NAMALWA (cell line): Measurements from ENCODE around the gene PRCC.

ENCODE experiments used
- DNase-seq: peaks from one replicate; pipeline ENCODE4 v3.0.0-alpha.2; 2015; ENCODE audit warnings: low spot score

Gene PRCC

DNA sequence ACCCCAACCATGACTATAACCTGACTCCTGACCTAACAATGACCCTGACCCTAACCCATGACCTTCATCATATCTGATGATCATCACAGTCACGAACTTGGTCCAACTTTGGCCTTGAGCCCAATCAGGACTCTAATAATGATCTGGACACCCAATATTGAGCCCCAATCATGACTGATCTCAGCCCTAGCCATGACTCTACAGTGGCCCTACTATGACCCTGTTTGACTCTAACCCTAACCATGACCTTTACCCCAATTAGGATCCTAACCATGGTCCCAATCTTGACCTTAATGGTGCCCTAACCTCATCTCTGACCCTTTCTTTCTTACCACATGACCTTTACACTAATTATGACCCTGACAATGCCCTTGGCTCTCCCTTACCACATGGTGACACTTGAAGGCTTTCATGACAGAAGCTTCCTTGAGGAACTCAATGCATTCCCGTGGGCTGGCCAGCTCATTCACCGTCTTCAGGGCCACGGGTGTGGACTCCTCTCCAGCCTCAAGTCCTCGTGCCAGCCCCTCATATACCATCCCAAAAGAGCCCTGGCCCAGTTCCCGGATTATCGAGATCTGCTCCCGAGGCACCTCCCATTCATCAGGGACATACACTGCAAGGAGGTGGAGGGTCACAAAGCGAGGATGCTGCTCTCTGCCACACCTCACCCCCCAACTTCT is 75.4 kb downstream of the PRCC start:
- no peak for DNase-seq

DNA sequence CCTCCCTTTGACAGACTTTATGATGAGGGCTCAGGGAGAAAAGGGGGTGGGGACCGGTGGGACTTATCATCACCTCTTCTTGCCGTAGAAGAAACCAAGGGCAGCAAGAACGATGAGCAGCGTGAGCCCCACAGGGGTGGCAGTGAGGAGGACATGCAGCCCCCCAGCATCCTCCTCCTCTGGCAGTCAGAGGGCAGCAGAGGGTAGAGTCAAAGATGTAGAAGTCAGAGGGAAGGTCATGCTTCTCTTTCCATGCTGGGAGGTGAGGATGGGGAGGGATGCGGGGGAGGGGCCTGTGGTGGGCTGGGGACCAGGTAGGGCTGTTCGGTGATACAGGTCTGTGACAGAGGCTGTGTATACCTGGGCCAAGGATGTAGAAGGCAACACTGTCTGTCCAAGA is 76.8 kb downstream of the PRCC start:
- DNase-seq, result no peak

DNA sequence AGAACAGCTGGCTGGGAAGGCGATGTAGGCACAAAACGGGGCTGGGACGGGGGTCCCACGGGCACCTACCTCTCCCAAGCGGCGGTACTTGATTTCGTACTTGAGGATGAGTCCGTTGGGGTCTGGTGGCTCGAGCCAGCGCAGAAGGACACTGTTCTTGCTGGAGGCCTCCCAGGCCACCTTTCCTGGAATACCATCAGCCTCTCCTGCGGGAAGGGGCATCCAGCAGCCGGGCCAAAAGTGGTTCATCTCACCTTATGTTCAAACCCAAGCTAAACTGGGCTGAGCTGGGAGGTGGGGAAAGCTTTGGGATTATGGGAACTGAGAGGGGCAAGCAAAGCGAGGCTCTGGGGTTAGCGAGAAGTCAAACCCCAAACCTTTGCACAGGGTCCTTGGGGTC is 77.3 kb downstream of the PRCC start:
- no peak for DNase-seq

DNA sequence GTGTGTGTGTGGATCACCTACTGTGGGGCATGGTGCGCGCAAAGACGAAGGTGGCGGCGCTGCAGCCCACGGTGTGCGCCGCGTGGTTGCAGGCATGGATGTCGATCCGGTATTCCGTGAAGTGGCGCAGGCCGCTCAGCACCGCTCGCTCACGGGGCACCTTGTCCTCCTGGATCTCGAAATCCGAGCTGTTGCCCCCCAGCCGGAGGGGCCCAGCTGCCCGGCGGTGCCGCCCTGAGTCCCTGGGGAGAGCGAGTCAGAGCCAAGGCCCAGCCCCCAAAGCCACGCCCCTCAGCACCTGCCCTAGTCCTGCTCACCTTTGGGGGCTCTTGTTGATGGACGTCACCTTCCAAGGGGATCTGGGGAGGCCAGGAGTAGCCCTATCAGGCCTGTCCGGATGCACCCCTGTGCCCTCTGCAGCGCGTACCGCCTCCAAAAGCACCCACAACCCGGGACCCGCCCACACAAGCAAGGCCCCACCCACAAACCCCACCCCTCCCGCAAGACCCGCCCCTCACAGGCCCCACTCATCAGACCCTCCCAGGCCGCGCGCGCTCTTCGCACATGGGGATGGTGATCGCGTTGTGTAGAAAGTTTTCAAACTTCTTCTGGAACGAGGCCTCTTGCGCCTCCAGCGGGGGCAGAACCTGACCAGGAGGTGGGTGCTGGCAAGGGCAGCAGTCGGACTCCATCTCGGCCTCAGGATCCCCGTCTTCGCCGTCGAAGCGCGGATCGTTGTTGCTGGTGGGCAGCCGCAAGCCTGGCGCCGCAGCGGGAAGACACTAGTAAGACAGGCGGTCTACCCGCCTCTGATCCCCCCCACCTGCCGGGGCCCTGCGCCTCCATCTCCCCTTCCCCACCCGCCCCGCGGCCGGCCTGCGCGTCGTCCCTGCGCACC is 78.0 kb downstream of the PRCC start:
- peak; percentile 46 for DNase-seq

GRCh38 chr1:156845953-156846545 is 78.7 kb downstream of the PRCC start:
- DNase-seq, result no peak

DNA sequence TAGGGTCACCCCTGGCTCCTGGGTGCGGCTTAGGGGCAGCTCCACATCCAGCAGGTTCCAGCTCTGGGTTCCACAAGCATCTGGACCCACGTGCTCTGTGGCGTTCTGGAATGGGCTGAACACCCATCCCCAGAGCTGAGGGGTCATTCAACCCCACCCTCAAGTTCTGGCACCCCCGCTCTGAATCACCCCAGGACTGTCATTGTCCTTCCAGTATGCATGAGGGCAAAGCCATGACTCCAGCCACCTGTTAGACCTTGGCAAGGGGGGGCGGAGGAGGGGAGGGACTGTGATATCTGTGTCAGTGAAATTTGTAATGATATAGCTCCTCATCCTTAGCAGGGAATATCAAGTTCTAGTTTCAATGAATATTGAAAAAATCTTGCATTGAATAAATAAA is 79.3 kb downstream of the PRCC start:
- no peak for DNase-seq

DNA sequence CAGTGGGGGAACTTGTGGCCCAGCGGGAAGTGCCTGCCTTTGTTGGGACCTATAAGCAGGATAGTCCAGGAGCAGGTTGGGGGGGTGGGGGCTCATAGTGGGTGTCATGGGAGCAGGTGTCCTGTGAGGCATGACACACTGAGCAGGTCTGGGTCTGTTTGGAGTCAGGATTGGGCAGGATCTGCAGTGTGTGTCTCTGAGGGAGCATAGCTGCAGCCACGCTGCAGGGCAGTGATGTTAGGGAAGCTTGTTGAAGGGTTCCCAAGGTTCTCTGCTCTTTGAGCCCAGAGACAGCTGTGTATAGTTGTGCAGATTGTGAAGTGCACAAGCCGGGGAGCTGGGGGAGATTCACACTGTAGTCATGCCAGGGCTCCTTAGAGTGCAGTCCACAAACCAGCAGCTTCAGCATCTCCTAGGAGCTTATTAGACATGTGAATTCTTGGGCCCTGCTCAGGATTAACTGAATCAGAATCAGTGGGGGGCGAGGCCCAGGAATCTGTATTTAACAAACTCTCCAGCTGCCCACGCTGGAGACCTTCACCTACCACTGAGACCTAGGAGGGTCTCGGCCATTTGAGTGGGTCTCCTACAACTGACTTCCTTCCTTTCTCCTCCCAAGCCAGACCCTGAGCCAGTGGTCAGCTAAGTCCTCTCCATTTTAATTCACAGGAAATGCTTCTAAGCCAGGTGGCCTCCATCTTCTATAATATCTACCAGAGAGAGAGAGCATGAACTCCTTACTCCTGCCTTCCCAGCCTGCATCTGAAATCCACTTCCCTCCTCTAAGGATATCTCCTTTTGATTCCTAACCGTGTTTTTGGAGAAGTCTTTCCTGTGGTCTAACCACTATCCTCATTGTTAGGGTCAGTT is 80.5 kb downstream of the PRCC start:
- no peak for DNase-seq

- no peak for DNase-seq
These were observed 81.3 kb downstream of the PRCC start for GRCh38 chr1:156848461-156849150.

DNA sequence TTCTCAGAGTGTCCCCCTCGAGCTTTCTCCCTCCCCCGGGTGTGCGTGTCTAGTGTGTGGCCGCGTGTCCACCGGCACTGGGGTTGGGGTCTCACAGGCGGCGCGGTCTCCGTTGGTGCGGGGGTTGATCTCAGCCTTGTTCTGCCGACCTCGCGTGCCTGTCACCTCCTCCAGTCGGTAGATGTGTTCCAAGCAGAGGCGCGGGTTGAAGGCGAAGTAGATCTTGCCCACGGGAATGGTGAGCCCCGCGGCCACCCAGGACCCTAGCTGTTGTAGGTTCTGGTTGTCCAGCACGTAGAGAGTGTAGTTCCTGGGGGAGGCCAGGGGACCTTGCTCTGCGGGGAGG is 81.8 kb downstream of the PRCC start:
- DNase-seq, result no peak
